HepG2 (cell line): ENCODE measurements around the gene TLE1. TPM values are rescaled to one million over a fixed set of nuclear protein-coding genes. Genes with fewer than 3 reads are reported as not detected.

Experiments used
- ATF1 ChIP-seq: IDR thresholded peaks from 2 replicates; pipeline ENCODE4 v1.6.1; 2016; ENCODE audit warnings: mild to moderate bottlenecking, control low read depth
- MXI1 ChIP-seq: IDR thresholded peaks from 3 replicates; pipeline ENCODE4 v1.6.1; 2012; ENCODE audit warnings: low read depth, low read length, inconsistent platforms, borderline replicate concordance
- SIX4 ChIP-seq: sonication (generic); formaldehyde crosslinking; IDR thresholded peaks from 2 replicates; pipeline ENCODE4 v1.4.0; 2020; ENCODE audit warnings: missing genetic modification reagents
- SOX5 ChIP-seq: IDR thresholded peaks from 2 replicates; pipeline ENCODE4 v1.6.1; 2016; ENCODE audit warnings: borderline replicate concordance
- ZMYM3 ChIP-seq: sonication (generic); formaldehyde crosslinking; IDR thresholded peaks from 2 replicates; pipeline ENCODE4 v1.5.1; 2020; ENCODE audit warnings: mild to moderate bottlenecking, missing genetic modification reagents
- ZNF101 ChIP-seq: sonication (generic); formaldehyde crosslinking; IDR thresholded peaks from 2 replicates; pipeline ENCODE4 v1.4.0; 2020; ENCODE audit warnings: mild to moderate bottlenecking, low read depth, missing genetic modification reagents, borderline replicate concordance
- ZNF264 ChIP-seq: sonication (generic); formaldehyde crosslinking; IDR thresholded peaks from 2 replicates; pipeline ENCODE4 v1.4.0; 2020; ENCODE audit warnings: missing genetic modification reagents
- ZNF274 ChIP-seq: sonication (generic); formaldehyde crosslinking; IDR thresholded peaks from 2 replicates; pipeline ENCODE4 v1.5.1; 2020; ENCODE audit warnings: mild to moderate bottlenecking, missing genetic modification reagents
- ZNF292 ChIP-seq: sonication (generic); formaldehyde crosslinking; IDR thresholded peaks from 2 replicates; pipeline ENCODE4 v1.8.1; 2022; ENCODE audit warnings: mild to moderate bottlenecking, low read depth, missing genetic modification reagents, borderline replicate concordance
- ZNF484 ChIP-seq: sonication (generic); formaldehyde crosslinking; IDR thresholded peaks from 2 replicates; pipeline ENCODE4 v1.5.1; 2020; ENCODE audit warnings: mild to moderate bottlenecking, low read depth, missing genetic modification reagents, borderline replicate concordance
- ZNF496 ChIP-seq: sonication (generic); formaldehyde crosslinking; IDR thresholded peaks from 2 replicates; pipeline ENCODE4 v1.8.1; 2023; ENCODE audit warnings: mild to moderate bottlenecking, moderate library complexity, missing genetic modification reagents; ENCODE audit not compliant: insufficient replicate concordance
- ZNF564 ChIP-seq: sonication (generic); formaldehyde crosslinking; IDR thresholded peaks from 2 replicates; pipeline ENCODE4 v1.8.1; 2023; ENCODE audit warnings: mild to moderate bottlenecking, missing genetic modification reagents
- ZNF703 ChIP-seq: sonication (generic); formaldehyde crosslinking; IDR thresholded peaks from 2 replicates; pipeline ENCODE4 v1.5.1; 2020; ENCODE audit warnings: missing genetic modification reagents, mild to moderate bottlenecking, moderate library complexity, borderline replicate concordance
- ZNF737 ChIP-seq: sonication (generic); formaldehyde crosslinking; IDR thresholded peaks from 2 replicates; pipeline ENCODE4 v1.5.0; 2020; ENCODE audit warnings: missing genetic modification reagents, mild to moderate bottlenecking, borderline replicate concordance
- ZNF780A ChIP-seq: sonication (generic); formaldehyde crosslinking; IDR thresholded peaks from 2 replicates; pipeline ENCODE4 v1.8.0; 2022; ENCODE audit warnings: mild to moderate bottlenecking, missing genetic modification reagents, moderate library complexity
- ZNF879 ChIP-seq: sonication (generic); formaldehyde crosslinking; IDR thresholded peaks from 2 replicates; pipeline ENCODE4 v1.8.1; 2023; ENCODE audit warnings: missing genetic modification reagents
- ZSCAN30 ChIP-seq: sonication (generic); formaldehyde crosslinking; IDR thresholded peaks from 2 replicates; pipeline ENCODE4 v1.5.0; 2020; ENCODE audit warnings: mild to moderate bottlenecking, missing genetic modification reagents
- polyA plus RNA-seq, 8 experiments: library from polyadenylated mRNA; depleted of rRNA in 3 of 8; stranded (reverse) in 7 of 8; unstranded in 1 of 8; fragments of >200 nt; fragmentation: Illumina TruSeq in 4 of 8; extraction: Trizol in 4 of 8; gene quantifications; 2 replicates each; pipeline versions ENCODE4 v1.2.1 to v1.2.3, GENCODE V29; 2011 to 2016; ENCODE audit warnings: low read depth in 4 of 8, missing spikeins in 1 of 8, mixed read lengths in 1 of 8; ENCODE audit not compliant: insufficient read depth in 1 of 8
- total RNA-seq, 5 experiments: library from RNA; depleted of rRNA; stranded (reverse); fragments of >200 nt; fragmentation: Illumina TruSeq; extraction: Trizol; gene quantifications; 2 replicates each; pipeline ENCODE4 v1.2.3, GENCODE V29; 2016; ENCODE audit warnings: low read depth in 1 of 5
- TF ChIP-seq, protein P1 (sequence below): sonication (generic); formaldehyde crosslinking; IDR thresholded peaks from 2 replicates; pipeline ENCODE4 v1.4.0; 2020; ENCODE audit warnings: missing genetic modification reagents
- TF ChIP-seq, protein P2 (sequence below): sonication (generic); formaldehyde crosslinking; IDR thresholded peaks from 2 replicates; pipeline ENCODE4 v1.4.0; 2020; ENCODE audit warnings: mild to moderate bottlenecking, missing genetic modification reagents
- TF ChIP-seq, protein P3 (sequence below): sonication (generic); formaldehyde crosslinking; IDR thresholded peaks from 2 replicates; pipeline ENCODE4 v1.4.0; 2020; ENCODE audit warnings: missing genetic modification reagents, mild to moderate bottlenecking, borderline replicate concordance
- TF ChIP-seq, protein P4 (sequence below): sonication (generic); formaldehyde crosslinking; IDR thresholded peaks from 2 replicates; pipeline ENCODE4 v1.4.0; 2020; ENCODE audit warnings: missing genetic modification reagents; ENCODE audit errors: not compliant biosample characterization

Gene TLE1
- total and polyA plus RNA-seq, 2 of the 13 experiments (the other 11 are each of a cell fraction or from before 2014, with no cell fraction given), result 35.9 to 109 TPM

DNA sequence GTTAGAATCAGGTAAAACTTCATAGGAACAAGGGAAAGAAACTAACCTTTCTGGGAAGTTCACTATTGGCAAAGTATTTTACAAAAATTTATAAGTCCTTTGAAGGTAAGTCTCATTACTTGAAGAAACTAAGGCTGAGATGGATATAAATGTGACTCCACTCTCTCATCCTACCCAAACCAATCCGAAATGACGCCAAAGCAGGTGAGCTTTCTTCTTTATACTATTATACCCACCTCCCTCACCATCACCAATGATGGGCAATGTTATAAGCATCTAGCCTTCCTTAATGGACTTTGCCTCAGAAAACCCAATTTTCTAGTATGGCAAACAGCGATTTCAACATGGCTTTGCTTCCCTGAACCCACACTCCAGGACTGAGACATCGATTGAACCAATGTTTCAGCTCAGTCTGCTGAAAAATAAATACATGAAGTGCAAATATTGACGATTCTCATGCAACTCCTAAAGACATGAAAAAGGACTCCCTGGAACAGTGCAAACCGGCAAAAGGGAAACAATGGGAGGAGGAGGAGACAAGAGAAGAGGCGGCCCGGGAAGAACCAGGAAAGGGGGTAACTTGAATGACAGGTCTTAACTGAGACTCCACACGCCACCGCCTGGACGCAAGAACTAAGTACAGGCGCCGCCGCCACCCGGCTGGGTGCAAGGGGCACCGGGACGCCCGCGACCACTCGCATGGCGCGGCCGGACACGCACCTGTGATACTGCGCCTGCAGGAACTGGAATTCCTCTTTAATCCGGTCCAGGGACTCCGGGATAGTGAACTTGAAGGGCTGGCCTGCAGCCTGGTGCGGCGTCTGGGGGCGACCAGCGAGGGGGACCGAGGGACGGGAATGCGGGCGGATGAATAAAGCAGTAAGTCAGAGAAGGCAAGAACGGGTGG is 2.5 kb downstream of the TLE1 start (continued):
- TF ChIP-seq, protein P1, sequence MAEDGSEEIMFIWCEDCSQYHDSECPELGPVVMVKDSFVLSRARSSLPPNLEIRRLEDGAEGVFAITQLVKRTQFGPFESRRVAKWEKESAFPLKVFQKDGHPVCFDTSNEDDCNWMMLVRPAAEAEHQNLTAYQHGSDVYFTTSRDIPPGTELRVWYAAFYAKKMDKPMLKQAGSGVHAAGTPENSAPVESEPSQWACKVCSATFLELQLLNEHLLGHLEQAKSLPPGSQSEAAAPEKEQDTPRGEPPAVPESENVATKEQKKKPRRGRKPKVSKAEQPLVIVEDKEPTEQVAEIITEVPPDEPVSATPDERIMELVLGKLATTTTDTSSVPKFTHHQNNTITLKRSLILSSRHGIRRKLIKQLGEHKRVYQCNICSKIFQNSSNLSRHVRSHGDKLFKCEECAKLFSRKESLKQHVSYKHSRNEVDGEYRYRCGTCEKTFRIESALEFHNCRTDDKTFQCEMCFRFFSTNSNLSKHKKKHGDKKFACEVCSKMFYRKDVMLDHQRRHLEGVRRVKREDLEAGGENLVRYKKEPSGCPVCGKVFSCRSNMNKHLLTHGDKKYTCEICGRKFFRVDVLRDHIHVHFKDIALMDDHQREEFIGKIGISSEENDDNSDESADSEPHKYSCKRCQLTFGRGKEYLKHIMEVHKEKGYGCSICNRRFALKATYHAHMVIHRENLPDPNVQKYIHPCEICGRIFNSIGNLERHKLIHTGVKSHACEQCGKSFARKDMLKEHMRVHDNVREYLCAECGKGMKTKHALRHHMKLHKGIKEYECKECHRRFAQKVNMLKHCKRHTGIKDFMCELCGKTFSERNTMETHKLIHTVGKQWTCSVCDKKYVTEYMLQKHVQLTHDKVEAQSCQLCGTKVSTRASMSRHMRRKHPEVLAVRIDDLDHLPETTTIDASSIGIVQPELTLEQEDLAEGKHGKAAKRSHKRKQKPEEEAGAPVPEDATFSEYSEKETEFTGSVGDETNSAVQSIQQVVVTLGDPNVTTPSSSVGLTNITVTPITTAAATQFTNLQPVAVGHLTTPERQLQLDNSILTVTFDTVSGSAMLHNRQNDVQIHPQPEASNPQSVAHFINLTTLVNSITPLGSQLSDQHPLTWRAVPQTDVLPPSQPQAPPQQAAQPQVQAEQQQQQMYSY (CRISPR knock-in tag), result peak; percentile 71
- TF ChIP-seq ZSCAN30 (CRISPR knock-in tag) (0 out of 2 replicates have a peak, but pooled peaks have one; percentile 16), MXI1 (peak; percentile 72; the same call in 1 of the 3 replicates), ZNF780A (no peak), SIX4 (peak; percentile 93), ZNF703 (peak; percentile 95), ZNF101 (CRISPR knock-in tag) (no peak), ZNF564 (CRISPR knock-in tag) (no peak; the same call in 1 of the 2 replicates), ATF1 (CRISPR knock-in tag) (peak; percentile 84; the same call in 1 of the 2 replicates), ZNF274 (no peak), ZNF737 (no peak), ZNF879 (CRISPR knock-in tag) (no peak), ZMYM3 (peak; percentile 66; the same call in 1 of the 2 replicates), ZNF496 (CRISPR knock-in tag) (no peak), ZNF292 (CRISPR knock-in tag) (peak; percentile 61; the same call in 1 of the 2 replicates), ZNF264 (CRISPR knock-in tag) (peak; percentile 74; the same call in 1 of the 2 replicates), ZNF484 (CRISPR knock-in tag) (no peak), SOX5 (CRISPR knock-in tag) (peak; percentile 100)
- TF ChIP-seq, protein P2, sequence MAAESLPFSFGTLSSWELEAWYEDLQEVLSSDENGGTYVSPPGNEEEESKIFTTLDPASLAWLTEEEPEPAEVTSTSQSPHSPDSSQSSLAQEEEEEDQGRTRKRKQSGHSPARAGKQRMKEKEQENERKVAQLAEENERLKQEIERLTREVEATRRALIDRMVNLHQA (CRISPR knock-in tag), result no peak
- TF ChIP-seq, protein P3, sequence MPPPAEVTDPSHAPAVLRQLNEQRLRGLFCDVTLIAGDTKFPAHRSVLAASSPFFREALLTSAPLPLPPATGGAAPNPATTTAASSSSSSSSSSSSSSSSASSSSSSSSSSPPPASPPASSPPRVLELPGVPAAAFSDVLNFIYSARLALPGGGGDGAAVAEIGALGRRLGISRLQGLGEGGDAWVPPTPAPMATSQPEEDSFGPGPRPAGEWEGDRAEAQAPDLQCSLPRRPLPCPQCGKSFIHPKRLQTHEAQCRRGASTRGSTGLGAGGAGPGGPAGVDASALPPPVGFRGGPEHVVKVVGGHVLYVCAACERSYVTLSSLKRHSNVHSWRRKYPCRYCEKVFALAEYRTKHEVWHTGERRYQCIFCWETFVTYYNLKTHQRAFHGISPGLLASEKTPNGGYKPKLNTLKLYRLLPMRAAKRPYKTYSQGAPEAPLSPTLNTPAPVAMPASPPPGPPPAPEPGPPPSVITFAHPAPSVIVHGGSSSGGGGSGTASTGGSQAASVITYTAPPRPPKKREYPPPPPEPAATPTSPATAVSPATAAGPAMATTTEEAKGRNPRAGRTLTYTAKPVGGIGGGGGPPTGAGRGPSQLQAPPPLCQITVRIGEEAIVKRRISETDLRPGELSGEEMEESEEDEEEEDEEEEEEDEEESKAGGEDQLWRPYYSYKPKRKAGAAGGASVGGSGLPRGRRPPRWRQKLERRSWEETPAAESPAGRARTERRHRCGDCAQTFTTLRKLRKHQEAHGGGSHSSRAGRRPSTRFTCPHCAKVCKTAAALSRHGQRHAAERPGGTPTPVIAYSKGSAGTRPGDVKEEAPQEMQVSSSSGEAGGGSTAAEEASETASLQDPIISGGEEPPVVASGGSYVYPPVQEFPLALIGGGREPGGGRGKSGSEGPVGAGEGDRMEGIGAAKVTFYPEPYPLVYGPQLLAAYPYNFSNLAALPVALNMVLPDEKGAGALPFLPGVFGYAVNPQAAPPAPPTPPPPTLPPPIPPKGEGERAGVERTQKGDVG (CRISPR knock-in tag), result peak; percentile 73; the same call in 1 of the 2 replicates
- TF ChIP-seq, protein P4, sequence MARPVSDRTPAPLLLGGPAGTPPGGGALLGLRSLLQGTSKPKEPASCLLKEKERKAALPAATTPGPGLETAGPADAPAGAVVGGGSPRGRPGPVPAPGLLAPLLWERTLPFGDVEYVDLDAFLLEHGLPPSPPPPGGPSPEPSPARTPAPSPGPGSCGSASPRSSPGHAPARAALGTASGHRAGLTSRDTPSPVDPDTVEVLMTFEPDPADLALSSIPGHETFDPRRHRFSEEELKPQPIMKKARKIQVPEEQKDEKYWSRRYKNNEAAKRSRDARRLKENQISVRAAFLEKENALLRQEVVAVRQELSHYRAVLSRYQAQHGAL, result no peak
